Lung (tissue), 12 donors: ENCODE results near the gene RP2. TPM values are rescaled to one million over a fixed set of nuclear protein-coding genes. Genes with fewer than 3 reads are reported as not detected.

Source experiments
- ATAC-seq: fragments of 200-7000 bp; cut with Tn5 transposase; one replicate; pipeline ENCODE4 v1.9.1; 2020; ENCODE audit warnings: moderate number of reproducible peaks; ENCODE audit not compliant: insufficient read depth, low FRiP score
- DNase-seq, 3 donors: peaks; one replicate each; pipeline ENCODE4 v3.0.0-alpha.2; 2013 to 2017
- H3K27ac ChIP-seq, 2 donors: one replicate each; pipeline ENCODE4 v1.5.1; 2013; ENCODE audit warnings: mild to moderate bottlenecking in 2 of 2, moderate library complexity in 2 of 2, control low read depth in 1 of 2, inconsistent platforms in 1 of 2, low read depth in 1 of 2, low read length in 1 of 2
- H3K27me3 ChIP-seq, 3 donors: one replicate each; pipeline ENCODE4 v1.5.1; 2013; ENCODE audit warnings: low read length in 2 of 3; ENCODE audit not compliant: control insufficient read depth in 3 of 3, insufficient read depth in 3 of 3
- H3K36me3 ChIP-seq, 4 donors: one replicate each; pipeline ENCODE4 v1.5.1; 2013; ENCODE audit warnings: low read length in 4 of 4, mild to moderate bottlenecking in 1 of 4, moderate library complexity in 1 of 4; ENCODE audit not compliant: control insufficient read depth in 4 of 4, insufficient read depth in 4 of 4
- H3K4me1 ChIP-seq, 5 donors: one replicate each; pipeline ENCODE4 v1.5.1; 2013; ENCODE audit warnings: low read length in 5 of 5, mild to moderate bottlenecking in 2 of 5, moderate library complexity in 1 of 5; ENCODE audit not compliant: control insufficient read depth in 5 of 5, insufficient read depth in 5 of 5
- H3K4me3 ChIP-seq: one replicate; pipeline ENCODE4 v1.5.1; 2013; ENCODE audit warnings: mild to moderate bottlenecking, control low read depth, moderate library complexity
- H3K9ac ChIP-seq, 2 donors: one replicate each; pipeline ENCODE4 v1.5.1; 2013; ENCODE audit warnings: low read length in 2 of 2, control low read depth in 1 of 2; ENCODE audit not compliant: insufficient read depth in 1 of 2
- H3K9me3 ChIP-seq, 4 donors: one replicate each; pipeline ENCODE4 v1.5.1; 2013; ENCODE audit warnings: low read length in 3 of 4, mild to moderate bottlenecking in 1 of 4, moderate library complexity in 1 of 4; ENCODE audit not compliant: control insufficient read depth in 4 of 4, insufficient read depth in 3 of 4
- WGBS, 2 donors: extraction: QIAGEN DNeasy Blood & Tissue Kit; methylation state at CpG; one replicate each; pipeline ENCODE4 v1.1.7; 2013; 5-methylcytosine and 5-hydroxymethylcytosine counted together
- polyA plus RNA-seq, 2 donors: library from polyadenylated mRNA; stranded (reverse); fragments of 200-250 nt; gene quantifications; one replicate each; pipeline ENCODE4 v1.2.1, GENCODE V29; 2013
- total RNA-seq, 2 donors: library from RNA; depleted of rRNA in 1 of 2; stranded (reverse); fragments of >200 nt in 1 of 2; gene quantifications; one replicate each; pipeline ENCODE4 v1.2.1, GENCODE V29; 2014 to 2021
- TF ChIP-seq, protein P1 (sequence below): IDR thresholded peaks from 2 replicates; pipeline ENCODE4 v1.5.1; 2012; ENCODE audit warnings: mild to moderate bottlenecking; ENCODE audit errors: control extremely low read depth, extremely low read depth
- donor health status: control.
- donor health status: control.
- donor health status: Bipolar disorder and iron deficiency.
- donor health status: healthy.
- donor health status: DM: yes; HTN: yes; CAD: no.

Gene RP2
- total and polyA plus RNA-seq, 4 donors = 5.8 to 21.9 (median 17.2) TPM

DNA sequence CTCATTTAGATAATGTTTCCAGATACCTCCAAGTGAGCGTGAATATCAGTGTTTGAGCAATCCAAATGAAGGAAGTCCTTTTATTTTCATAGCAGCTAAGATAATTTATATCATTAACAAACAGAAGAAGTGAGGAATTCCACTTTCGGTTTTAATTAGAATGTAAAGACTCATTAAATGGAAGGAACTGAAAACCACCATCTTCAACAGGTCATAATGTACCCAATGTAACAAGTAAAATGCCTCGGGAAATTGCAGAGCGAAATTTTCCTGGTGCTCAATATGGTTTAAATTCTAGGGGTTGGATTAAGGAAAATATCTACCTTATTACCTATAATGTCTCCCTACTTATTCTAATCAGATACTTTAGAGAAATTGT, 44.0 kb upstream of the RP2 start:
- ATAC-seq = no peak
- Histone ChIP-seq H3K4me1 (peaks cover 0 to 4% (median 0%) of the 10 kb centered on the region in 5 donors), H3K27me3 (peaks cover 0 to 2% (median 0%) of the 10 kb centered on the region in 3 donors), H3K36me3 (no peaks in the 10 kb centered on the region), H3K27ac (no peak overlapping the region), H3K9ac (no peak overlapping the region), H3K4me3 (no peak overlapping the region), H3K9me3 (no peaks in the 10 kb centered on the region)
- 27 to 46% methylated on average over 4 of the region's 4 CpGs for WGBS, 2 donors
- TF ChIP-seq, protein P1, sequence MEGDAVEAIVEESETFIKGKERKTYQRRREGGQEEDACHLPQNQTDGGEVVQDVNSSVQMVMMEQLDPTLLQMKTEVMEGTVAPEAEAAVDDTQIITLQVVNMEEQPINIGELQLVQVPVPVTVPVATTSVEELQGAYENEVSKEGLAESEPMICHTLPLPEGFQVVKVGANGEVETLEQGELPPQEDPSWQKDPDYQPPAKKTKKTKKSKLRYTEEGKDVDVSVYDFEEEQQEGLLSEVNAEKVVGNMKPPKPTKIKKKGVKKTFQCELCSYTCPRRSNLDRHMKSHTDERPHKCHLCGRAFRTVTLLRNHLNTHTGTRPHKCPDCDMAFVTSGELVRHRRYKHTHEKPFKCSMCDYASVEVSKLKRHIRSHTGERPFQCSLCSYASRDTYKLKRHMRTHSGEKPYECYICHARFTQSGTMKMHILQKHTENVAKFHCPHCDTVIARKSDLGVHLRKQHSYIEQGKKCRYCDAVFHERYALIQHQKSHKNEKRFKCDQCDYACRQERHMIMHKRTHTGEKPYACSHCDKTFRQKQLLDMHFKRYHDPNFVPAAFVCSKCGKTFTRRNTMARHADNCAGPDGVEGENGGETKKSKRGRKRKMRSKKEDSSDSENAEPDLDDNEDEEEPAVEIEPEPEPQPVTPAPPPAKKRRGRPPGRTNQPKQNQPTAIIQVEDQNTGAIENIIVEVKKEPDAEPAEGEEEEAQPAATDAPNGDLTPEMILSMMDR = no peak
- DNase-seq = no peak

DNA sequence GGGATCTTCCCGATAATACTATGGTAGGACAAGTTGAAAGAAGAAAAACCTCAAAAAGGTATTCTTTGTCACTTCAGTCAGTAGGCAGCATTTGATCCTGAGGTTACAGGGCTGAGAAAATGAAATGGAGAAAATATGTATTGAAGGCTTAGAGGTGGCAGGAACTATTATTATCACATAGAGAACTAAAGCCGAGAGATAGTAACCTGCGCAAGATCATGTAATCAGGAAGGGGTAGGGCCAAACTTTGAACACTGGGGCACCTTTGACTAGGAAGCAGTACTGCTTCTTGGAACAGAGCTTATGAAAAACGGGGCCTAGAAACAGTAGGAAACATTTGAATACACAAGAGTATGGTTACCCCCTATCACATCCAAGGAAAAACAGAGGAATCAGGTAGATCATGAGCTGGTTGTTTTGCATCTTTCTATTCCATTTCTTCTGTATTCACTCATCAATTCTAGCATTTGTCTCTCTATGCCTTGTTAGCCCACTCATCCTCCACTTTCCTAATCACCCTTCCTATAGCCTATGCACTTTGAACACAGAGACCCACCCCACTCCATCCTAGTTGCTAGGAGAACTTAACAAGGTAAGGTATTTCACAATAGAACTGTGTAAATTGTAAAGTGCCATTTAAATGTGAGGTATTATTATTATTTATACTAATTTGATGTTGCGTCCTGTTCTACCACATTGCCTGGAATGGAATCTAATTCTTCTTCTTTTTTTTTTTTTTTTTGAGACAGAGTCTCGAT, 43.3 kb upstream of the RP2 start:
- ATAC-seq (no peak), DNase-seq (no peak)
- 46 to 55% methylated on average over 5 to 6 of the region's 6 CpGs for WGBS, 2 donors
- Histone ChIP-seq H3K27ac (no peak overlapping the region), H3K9ac (no peak overlapping the region), H3K4me3 (no peak overlapping the region), H3K9me3 (no peaks in the 10 kb centered on the region), H3K4me1 (peaks cover 0 to 4% (median 0%) of the 10 kb centered on the region in 5 donors), H3K36me3 (no peaks in the 10 kb centered on the region), H3K27me3 (peaks cover 0 to 2% (median 0%) of the 10 kb centered on the region in 3 donors)
- TF ChIP-seq, protein P1 = no peak

DNA sequence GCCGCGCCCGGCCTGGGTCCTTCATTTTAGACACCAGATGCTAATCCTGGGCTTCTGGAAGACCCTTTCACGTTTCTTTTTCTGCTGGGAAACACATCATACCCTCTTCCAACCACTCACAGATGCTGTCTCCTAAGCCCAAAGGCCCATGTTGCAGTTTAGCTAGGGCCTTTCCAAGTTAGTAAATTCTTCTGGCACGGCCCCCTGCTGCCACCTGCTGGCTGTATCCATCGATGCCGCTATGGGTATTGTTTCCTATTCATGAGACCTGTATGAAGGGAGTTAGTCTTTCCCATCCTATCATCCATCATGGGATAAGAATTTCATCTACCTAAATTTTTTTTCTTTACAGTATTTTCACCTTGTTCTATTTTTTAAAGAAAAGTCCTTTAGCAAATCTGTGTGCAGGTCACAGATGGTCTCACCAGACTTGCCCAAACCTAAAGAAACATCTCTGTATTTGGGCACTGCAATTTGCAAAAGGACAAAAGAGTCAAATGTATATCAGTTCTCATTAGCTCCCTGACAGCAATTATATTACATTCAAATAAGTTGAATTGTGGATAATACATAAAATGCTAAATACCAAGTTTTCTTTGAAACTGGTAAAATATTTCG, 40.2 kb upstream of the RP2 start:
- Histone ChIP-seq H3K9me3 (no peaks in the 10 kb centered on the region), H3K36me3 (no peaks in the 10 kb centered on the region), H3K4me1 (peaks cover 0 to 4% (median 0%) of the 10 kb centered on the region in 5 donors), H3K27me3 (no peaks in the 10 kb centered on the region), H3K9ac (no peak overlapping the region), H3K4me3 (no peak overlapping the region), H3K27ac (no peak overlapping the region)
- WGBS, 2 donors = 45 to 48% methylated on average over 8 of the region's 8 CpGs
- DNase-seq (peak; percentile 71 to 78 (median 73)), ATAC-seq (peak; percentile 68)
- TF ChIP-seq, protein P1 = peak; percentile 66
